Endothelial cell (in vitro differentiated cells): ENCODE results near the gene CLIC4. TPM values are rescaled to one million over a fixed set of nuclear protein-coding genes. Genes with fewer than 3 reads are reported as not detected.
"Not testable (repeated sequence)": the region's sequence is repeated elsewhere in the genome, so short reads cannot be mapped to it uniquely, and the experiment has no call there.

Source experiments
- DNase-seq: peaks from one replicate; pipeline ENCODE4 v3.0.0; 2021; ENCODE audit warnings: low spot score
- H3K27ac Mint-ChIP-seq: one replicate; pipeline ENCODE4 v1.8.0; 2021; ENCODE audit warnings: mixed read lengths, inconsistent platforms; ENCODE audit not compliant: unreplicated experiment
- H3K27me3 Mint-ChIP-seq: one replicate; pipeline ENCODE4 v1.8.0; 2021; ENCODE audit warnings: mild to moderate bottlenecking, moderate library complexity, mixed read lengths, inconsistent platforms; ENCODE audit not compliant: unreplicated experiment
- H3K36me3 Mint-ChIP-seq: one replicate; pipeline ENCODE4 v1.8.0; 2021; ENCODE audit warnings: mild to moderate bottlenecking, low read depth, mixed read lengths, inconsistent platforms; ENCODE audit not compliant: unreplicated experiment
- H3K4me1 Mint-ChIP-seq: one replicate; pipeline ENCODE4 v1.8.0; 2021; ENCODE audit warnings: mild to moderate bottlenecking, mixed read lengths, inconsistent platforms; ENCODE audit not compliant: unreplicated experiment
- H3K4me3 Mint-ChIP-seq: one replicate; pipeline ENCODE4 v1.8.0; 2021; ENCODE audit warnings: mild to moderate bottlenecking, mixed read lengths, inconsistent platforms; ENCODE audit not compliant: unreplicated experiment
- H3K9me3 Mint-ChIP-seq: one replicate; pipeline ENCODE4 v1.8.0; 2021; ENCODE audit warnings: mixed read lengths, inconsistent platforms; ENCODE audit not compliant: unreplicated experiment
- total RNA-seq: library from RNA; stranded (reverse); fragmentation: NEBNext Ultra II Directional; extraction: Animal tissue kit (Norgen Biotek cat#: 25700); gene quantifications from one replicate; pipeline ENCODE4 v1.2.1, GENCODE V29; 2021; ENCODE audit not compliant: unreplicated experiment
- TF ChIP-seq, protein P1 (sequence below): fragments of 200-600 bp; sonication (generic); IDR thresholded peaks from one replicate; pipeline ENCODE4 v1.5.0; 2021; ENCODE audit warnings: antibody characterized with exemption; ENCODE audit not compliant: unreplicated experiment

CLIC4 gene
- total RNA-seq, 1 donor from 2014 or later, result 109 TPM

DNA sequence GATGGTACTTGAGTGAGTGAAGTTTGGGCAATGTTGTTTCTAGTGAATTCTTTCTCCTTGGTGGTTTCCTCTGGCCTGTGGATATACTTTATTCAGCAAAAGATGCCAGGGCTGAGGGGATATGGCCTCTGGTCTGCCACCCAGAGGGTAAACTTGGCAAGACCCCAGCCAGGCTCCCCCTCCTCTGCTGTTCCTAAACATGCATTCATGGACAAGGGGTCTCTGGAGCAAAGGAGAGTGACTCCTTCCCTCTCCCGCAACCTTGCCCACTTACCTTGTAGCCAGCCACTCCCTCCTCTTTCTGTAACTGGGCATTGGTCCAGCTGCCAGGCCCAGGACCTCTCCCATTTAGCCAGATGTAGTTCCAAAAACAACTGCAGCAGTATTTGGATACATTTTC lies 141.0 kb downstream of the CLIC4 start:
- no peak overlapping the region for H3K27ac Mint-ChIP-seq
- DNase-seq, result no peak
- H3K4me3 Mint-ChIP-seq, result no peak overlapping the region

DNA sequence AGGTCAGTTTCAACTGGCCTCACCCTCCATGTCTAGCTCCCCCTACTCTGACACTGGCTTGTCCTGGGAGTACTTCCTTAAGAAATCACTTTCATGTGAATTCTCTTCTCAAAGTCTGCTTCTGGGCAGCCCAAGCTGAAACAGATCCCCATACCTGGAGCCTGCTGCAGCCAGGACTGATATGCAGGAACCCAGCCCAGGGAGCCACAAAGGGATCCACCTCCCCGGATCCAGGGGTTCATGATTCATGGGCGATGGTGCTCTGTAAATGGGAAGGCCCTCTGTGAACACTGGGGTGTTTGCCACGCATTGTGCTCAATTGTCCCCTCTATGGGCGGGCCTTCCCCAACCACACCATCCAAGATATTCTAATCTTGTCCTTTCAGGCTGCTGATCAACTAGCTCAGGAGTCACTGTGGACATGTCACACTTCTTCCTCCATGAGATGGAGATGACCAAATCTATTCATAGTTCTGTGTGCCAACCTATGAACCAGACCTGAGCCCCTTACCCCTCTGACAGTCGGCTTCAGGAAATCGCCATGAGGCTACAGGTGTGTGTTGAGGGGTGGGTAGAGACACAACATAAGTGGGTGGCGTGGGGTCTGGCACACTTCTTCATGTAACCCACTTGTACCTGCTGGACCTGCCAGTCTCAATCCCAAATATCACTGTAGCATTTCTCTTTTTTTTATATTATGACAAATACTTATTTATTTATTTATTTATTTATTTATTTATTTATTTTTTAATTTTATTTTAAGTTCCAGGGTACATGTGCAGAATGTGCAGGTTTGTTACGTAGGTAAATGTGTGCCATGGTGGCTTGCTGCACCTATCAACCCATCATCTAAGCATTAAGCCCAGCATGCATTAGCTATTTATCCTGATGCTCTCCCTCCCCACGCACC lies 143.1 kb downstream of the CLIC4 start:
- peaks cover 9% of the 10 kb centered on the region for H3K36me3 Mint-ChIP-seq
- no peak for DNase-seq
- no peak overlapping the region for H3K4me3 Mint-ChIP-seq
- H3K9me3 Mint-ChIP-seq, result peaks cover 5% of the 10 kb centered on the region
- no peaks in the 10 kb centered on the region for H3K4me1 Mint-ChIP-seq
- no peak overlapping the region for H3K27ac Mint-ChIP-seq
- peaks cover 4% of the 10 kb centered on the region for H3K27me3 Mint-ChIP-seq
- TF ChIP-seq, protein P1, sequence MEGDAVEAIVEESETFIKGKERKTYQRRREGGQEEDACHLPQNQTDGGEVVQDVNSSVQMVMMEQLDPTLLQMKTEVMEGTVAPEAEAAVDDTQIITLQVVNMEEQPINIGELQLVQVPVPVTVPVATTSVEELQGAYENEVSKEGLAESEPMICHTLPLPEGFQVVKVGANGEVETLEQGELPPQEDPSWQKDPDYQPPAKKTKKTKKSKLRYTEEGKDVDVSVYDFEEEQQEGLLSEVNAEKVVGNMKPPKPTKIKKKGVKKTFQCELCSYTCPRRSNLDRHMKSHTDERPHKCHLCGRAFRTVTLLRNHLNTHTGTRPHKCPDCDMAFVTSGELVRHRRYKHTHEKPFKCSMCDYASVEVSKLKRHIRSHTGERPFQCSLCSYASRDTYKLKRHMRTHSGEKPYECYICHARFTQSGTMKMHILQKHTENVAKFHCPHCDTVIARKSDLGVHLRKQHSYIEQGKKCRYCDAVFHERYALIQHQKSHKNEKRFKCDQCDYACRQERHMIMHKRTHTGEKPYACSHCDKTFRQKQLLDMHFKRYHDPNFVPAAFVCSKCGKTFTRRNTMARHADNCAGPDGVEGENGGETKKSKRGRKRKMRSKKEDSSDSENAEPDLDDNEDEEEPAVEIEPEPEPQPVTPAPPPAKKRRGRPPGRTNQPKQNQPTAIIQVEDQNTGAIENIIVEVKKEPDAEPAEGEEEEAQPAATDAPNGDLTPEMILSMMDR, result no peak

More for the DNA sequence above, 141.0 kb downstream of the CLIC4 start:
- TF ChIP-seq, protein P1, result no peak
- Mint-ChIP-seq H3K27me3 (peaks cover 4% of the 10 kb centered on the region), H3K9me3 (no peaks in the 10 kb centered on the region), H3K36me3 (no peaks in the 10 kb centered on the region), H3K4me1 (no peaks in the 10 kb centered on the region)

DNA sequence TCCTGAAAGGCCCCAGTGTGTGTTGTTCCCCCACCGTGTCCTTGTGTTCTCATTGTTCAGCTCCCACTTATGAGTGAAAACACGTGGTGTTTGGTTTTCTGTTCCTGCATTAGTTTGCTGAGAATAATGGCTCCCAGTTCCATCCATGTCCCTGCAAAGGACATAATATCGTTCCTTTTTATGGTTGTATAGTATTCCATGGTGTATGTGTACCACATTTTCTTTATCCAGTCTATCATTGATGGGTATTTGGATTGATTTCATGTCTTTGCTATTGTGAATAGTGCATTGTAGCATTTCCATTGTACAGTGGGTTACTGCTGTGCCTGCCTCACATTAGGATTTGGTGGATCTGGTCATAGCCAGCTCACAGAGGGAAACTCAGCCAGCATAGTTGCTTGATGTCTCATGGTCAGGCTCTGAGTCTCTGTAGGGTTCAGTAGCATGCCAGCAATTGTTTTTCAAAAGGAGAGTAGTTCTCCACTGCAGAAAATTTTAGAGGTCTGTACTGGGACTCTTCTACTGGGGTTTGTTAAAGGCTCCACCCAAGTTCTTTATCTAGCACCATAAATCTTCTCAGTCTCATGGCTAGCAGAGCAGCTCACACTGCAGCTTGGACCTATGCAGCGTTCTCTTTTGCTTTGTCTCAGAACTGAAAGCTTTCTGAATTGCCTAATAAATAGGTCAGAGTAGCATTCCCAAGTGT lies 143.9 kb downstream of the CLIC4 start:
- DNase-seq, result no peak
- Mint-ChIP-seq H3K36me3 (peaks cover 9% of the 10 kb centered on the region), H3K9me3 (peaks cover 5% of the 10 kb centered on the region), H3K27me3 (peaks cover 4% of the 10 kb centered on the region), H3K27ac (no peak overlapping the region), H3K4me3 (no peak overlapping the region), H3K4me1 (no peaks in the 10 kb centered on the region)
- TF ChIP-seq, protein P1, result no peak

DNA sequence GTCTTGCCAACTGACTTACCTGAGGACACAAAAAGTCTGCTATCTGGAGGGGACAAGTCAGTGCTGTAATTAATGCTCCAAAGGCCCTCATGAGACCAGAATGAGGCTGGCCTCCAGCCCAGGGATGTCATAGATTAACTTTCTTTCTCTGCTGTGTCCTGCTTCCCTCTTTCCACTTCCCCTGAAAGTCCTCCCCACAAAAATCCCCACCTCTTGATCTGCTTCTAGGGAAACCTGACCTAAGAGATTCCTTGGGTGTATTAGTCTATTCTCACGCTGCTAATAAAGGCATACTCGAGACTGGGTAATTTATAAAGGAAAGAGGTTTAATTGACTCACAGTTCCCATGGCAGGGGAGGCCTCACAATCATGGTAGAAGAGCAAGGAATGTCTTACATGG lies 145.6 kb downstream of the CLIC4 start:
- TF ChIP-seq, protein P1, result no peak
- H3K4me1 Mint-ChIP-seq, result no peaks in the 10 kb centered on the region
- no peak overlapping the region for H3K27ac Mint-ChIP-seq
- no peak overlapping the region for H3K4me3 Mint-ChIP-seq
- peaks cover 5% of the 10 kb centered on the region for H3K9me3 Mint-ChIP-seq
- peaks cover 9% of the 10 kb centered on the region for H3K36me3 Mint-ChIP-seq
- peaks cover 2% of the 10 kb centered on the region for H3K27me3 Mint-ChIP-seq
- no peak for DNase-seq

DNA sequence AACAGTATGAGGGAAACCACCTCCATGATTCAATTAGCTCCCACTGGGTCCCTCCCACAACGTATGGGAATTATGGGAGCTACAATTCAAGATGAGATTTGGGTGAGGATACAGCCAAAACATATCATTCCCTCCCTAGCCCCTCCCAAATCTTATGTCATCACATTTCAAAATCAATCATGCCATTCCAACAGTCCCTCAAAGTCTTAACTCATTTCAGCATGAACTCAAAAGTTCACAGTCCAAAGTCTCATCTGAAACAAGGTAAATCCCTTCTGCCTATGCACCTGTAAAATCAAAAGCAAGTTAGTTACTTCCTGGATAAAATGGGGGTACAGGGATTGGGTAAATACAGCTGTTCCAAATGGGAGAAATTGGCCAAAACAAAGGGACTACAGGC lies 146.1 kb downstream of the CLIC4 start:
- H3K9me3 Mint-ChIP-seq, H3K4me3 Mint-ChIP-seq, H3K27me3 Mint-ChIP-seq, DNase-seq, H3K36me3 Mint-ChIP-seq, H3K27ac Mint-ChIP-seq, H3K4me1 Mint-ChIP-seq: not testable (repeated sequence)
